ENCODE data around the gene EPB41L4A.

DNA sequence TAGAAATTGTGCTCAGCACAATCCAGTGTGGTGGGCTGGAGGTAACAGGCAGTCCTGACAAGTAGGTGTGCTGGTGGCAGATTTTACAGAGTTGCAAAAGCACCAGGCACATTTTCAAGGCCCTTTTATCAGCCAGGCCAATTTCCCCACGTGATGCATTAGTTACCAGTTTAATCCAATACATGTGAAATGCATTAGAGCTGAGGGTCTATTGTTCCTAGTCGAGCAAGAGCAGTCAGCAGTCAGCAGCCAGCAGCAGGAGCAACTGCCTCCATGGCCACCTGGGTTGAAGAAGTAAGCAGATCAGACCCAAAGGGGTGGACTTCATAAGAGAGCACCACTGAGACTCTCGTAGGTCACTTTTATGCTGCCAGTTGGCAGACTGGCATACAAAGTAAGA, 76.7 kb downstream of the EPB41L4A start:
- TF ChIP-seq, protein P1, sequence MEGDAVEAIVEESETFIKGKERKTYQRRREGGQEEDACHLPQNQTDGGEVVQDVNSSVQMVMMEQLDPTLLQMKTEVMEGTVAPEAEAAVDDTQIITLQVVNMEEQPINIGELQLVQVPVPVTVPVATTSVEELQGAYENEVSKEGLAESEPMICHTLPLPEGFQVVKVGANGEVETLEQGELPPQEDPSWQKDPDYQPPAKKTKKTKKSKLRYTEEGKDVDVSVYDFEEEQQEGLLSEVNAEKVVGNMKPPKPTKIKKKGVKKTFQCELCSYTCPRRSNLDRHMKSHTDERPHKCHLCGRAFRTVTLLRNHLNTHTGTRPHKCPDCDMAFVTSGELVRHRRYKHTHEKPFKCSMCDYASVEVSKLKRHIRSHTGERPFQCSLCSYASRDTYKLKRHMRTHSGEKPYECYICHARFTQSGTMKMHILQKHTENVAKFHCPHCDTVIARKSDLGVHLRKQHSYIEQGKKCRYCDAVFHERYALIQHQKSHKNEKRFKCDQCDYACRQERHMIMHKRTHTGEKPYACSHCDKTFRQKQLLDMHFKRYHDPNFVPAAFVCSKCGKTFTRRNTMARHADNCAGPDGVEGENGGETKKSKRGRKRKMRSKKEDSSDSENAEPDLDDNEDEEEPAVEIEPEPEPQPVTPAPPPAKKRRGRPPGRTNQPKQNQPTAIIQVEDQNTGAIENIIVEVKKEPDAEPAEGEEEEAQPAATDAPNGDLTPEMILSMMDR (IDR thresholded peaks at IDR 0.05), result no peak
- TF ChIP-seq POLR2A (IDR thresholded peaks at IDR 0.05), result no peak

Data from body of pancreas (tissue), 4 donors.